SK-N-MC (cell line): Measurements from ENCODE around the gene NUBPL.

Experiments used
- EZH2 ChIP-seq: fragments of 200-600 bp; sonication (generic); IDR thresholded peaks from one replicate; pipeline ENCODE4 v1.6.1; 2017; ENCODE audit warnings: antibody characterized with exemption
- POLR2AphosphoS5 ChIP-seq: IDR thresholded peaks from 2 replicates; pipeline ENCODE4 v1.6.1; 2012; ENCODE audit warnings: mild to moderate bottlenecking, low read depth, low read length, borderline replicate concordance

DNA sequence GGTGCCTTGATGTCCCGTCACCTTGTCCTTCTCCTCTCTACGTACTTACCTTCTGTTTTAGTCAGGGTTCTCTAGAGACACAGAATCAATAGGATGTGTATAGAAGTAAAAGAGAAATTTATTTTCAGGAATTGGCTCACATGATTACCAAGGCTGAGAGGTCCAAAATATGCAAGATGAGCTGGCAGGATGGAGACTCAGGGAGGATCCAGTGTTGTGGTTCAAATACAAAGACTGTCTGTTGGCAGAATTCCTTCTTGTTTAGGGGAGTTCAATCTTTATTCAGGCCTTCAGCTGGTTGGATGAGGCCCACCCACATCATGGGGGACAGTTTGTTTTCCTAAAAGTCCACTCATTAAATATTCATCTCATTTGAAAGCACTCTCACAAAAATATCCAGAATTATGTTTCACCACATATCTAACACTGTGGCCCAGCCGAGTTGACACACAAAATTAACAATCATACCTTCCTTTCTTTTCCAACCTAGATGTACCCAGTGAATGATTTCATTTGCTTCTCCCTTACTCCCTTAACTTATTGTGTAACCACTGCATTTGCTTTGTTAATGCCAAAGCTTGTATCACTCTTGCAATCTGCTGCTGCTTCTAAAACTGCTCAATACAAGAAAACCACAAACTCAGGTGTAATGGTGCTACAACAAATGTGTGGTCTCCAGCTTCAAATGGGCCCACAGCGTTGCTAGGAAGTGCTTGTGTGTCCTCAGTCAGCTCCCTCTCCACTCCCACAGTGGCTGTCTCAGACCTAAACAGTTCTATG lies 320.5 kb downstream of the NUBPL start:
- TF ChIP-seq POLR2AphosphoS5 (no peak), EZH2 (no peak)
